GM18519 (cell line): Measurements from ENCODE around the gene COL25A1.
"Not testable (repeated sequence)": the region's sequence is repeated elsewhere in the genome, so short reads cannot be mapped to it uniquely, and the experiment has no call there.

Source experiments
- ATAC-seq: cut with Tn5 transposase; IDR thresholded peaks from one replicate; pipeline ENCODE4 v1.9.1; 2021; ENCODE audit warnings: mild to moderate bottlenecking, moderate library complexity; ENCODE audit not compliant: unreplicated experiment, low FRiP score

The COL25A1 gene

DNA sequence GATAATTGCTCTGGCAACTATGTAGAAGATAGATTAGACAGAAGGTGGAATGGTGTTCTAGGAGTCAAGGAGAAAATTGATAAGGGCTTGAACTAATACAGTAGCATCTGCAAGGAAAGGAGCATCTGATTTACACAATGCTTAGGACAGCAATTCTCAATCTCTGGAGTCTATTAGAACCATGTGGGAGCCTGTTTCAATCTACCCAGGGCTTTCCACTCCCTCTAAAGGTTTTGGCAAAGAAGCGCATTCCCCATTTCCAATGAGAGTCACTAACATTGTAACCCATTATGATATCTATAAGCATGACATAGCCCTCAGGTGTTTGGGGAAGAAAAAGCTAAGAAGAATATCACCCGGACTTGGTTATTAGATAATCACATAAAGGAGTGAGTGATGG is 168.2 kb downstream of the COL25A1 start:
- ATAC-seq = no peak

DNA sequence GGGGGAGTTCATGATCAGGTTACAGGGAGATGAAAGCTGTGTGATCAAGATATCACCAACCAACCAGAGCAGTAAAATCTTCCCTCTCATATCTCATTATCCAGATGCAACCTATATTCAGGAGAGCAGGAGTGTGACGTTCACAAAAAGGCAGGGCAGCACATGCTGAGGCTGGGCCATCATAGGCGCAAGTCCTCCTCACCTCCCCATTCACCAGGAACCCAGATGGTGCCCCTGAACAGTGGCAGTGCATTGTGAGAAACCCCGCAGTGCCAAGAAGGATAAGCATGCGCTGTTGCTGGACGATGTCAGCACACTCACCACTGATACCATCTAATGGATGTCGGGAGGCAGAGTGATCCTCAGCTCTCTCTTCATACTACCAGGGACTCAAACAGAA is 170.9 kb downstream of the COL25A1 start:
- no peak for ATAC-seq

DNA sequence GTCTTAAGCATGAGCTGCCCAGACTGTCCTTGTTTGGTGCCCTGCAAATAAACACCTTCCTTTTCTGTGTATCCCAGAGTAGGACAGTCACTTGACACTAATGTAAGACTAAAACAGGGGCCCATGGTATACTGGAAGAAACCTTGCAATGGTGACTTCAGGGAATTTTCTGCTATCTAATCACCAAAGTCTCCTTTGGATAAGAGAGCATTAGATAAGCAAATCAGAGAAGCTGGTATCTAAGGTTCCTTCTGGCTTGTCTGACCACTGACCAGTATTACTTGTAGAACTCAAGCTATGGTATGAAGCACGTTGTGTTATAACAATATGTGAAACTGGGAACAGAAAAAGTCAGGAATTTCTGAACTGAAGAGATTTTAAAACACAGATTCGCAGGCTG is 173.9 kb downstream of the COL25A1 start:
- ATAC-seq = no peak

DNA sequence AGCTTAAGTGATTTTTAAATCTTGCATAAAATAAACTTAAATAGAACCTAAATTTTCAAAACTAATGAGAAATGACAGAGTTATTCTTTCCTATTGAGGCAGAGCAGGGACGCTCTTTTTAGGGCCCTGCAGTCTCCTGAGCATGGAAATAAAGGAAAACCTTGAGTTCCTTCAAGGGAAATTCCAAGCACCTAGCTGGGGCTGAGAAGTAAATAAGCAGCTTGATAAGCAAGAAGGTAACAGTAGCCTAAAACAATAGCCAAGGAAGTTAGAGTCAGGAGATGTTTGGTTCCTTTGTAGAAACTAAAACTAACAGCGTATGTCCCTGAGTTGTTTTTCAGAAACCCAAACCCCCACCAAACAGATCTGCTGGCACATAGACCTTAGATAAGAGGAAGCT is 174.6 kb downstream of the COL25A1 start:
- ATAC-seq = no peak

DNA sequence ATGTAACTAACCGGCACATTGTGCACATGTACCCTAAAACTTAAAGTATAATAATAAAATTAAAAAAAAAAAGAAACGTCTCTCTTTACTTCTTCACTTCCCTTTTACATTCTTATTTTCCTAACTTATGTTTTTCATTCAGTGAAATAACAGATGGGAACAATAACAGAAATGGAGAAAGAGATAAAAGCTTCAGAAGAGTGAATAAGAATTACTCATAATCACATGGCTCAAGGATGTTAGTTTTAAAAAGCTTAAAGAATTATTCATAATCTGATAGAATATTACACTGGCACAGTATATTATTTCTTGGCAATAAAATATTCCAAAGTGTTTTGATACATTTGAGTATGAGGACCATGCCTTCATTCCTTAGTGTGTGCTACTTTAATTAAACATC is 175.6 kb downstream of the COL25A1 start:
- no peak for ATAC-seq

DNA sequence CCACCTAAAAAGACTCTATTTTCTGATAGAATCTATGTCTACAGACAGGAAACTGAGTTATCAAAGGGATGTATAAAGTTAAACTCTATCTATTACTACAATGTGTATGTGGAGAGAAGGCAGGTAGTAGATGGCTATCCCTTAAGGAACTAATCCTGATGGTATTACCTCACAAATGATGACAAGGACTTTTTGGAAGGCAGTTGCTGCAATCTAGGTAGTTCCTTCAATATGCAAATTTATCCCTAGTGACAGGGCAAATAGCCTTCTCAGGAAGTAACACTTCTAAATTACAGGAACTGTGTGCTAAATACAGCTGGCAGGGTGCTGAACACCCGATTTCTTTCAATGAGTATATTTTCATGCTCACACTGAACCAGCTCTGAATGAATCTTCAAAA is 177.4 kb downstream of the COL25A1 start:
- ATAC-seq = no peak

DNA sequence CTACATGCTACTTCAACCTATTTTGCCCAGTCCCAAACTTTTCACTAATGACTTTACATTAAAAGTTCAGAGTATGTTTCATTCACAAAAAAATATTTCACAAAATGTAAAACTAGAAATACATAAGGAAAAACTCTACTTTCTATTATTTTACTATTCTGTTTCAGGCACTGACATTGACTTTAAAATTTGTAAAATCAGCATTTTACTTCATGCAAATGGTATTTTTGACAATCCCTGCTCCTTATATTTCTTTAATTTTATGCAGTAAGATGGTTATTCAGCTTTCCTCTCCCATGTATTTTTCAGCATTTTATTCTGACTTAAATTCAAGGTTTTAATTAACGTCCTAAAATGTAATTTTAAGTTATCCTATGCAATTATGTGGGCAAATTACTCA is 178.5 kb downstream of the COL25A1 start:
- ATAC-seq = no peak

DNA sequence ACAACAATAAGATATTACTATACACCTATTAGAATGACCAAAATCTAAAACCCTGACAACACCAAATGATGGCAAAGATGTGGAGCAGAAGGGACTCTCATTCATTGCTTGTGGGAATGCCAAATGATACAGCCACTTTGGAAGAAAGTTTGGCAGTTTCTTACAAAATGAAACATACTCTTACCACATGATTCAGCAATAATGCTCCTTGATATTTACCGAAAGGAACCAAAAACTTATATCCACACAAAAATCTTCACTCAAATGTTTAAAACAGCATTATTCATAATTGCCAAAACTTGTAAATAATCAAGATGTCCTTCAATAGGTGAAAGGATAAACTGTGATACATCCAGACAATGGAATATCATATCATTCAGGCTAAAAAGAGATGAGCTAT is 180.9 kb downstream of the COL25A1 start:
- ATAC-seq = no peak

DNA sequence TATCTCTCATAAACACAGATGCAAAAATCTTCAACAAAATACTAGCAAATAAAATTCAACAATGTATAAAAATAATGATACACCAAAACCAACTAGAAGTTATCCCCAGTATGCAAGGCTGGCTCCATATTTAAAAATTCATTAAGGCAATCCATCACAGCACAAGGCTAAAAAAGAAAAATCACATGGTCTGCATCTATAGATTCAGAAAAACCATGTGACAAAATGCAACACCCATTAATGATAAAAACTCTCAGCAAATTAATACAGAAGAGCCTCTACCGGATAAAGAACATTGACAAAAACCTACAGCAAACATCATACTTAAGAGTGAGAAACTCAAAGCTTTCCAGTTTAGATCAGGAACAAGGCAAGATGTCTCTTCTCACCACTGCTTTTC is 182.6 kb downstream of the COL25A1 start:
- ATAC-seq = no peak

DNA sequence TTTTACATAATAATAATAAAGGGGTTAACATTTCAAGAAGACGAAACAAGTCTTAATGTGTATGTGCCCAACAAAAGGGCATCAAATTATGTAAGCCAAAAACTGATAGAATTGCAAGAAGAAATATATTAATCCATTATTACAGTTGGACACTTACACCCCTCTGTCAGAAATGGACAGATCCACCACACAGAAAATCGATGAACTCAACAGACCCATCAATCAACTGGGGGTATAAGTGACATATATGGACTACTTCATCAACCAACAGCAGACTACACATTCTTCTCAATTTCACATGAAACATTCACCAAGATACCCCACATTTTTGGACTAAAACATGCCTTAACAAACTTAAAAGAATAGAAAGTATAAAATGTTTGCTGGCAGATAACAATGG is 183.8 kb downstream of the COL25A1 start:
- ATAC-seq = no peak

DNA sequence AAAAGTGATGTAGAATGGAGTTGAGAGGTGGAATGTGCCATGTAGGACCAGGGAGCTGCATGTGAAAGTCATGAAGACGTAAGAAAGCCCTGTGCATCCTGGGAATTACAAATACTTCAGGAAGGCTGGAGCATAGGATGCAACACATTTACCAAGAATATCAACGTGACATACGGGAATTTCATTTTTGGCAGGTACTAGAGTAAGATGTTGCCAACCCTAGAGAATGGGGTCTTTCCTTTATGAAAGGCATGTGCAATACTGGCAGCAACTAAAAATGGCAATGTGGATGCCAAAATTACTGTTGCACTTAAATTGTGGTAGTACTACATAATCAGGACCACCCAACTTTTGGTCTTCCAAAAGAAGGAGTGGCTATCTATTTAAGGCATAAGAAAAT is 188.0 kb downstream of the COL25A1 start:
- ATAC-seq = no peak

DNA sequence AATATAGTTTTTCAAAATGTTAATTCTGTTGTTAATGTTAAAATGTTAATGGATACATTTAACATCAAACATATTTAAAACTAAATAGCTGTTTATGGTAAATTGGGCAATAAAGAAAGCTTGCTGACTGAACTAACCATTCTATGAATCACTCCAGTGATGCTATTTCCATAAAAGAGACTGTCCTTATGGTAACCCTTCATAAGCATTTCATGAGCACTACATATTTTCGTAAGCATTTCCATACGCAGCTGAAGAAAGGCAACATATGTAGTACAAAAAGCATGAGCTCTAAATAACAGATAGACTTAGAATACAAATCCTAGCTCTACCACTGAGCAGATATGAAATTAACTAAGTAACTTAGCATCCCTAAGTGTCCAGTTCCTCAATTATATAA is 188.9 kb downstream of the COL25A1 start:
- ATAC-seq = no peak

DNA sequence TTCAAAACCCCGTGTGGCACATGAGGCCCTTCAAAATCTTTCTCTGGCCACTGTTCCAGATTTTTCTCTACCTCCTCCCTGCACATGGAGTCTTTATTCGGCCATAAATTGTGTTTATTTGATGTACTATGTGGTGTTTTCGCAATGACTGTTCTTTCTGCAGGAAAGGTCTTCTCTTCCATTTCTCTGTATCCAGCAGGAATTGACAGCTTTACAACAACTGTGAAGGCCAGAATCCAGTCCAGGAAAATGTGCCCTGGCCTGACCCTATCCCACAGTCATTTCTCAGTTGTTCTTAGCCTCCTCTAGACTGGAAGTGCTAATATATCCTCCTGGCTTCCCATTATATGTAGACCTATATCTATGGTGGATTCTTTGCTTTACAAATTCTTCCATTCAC is 191.4 kb downstream of the COL25A1 start:
- no peak for ATAC-seq

DNA sequence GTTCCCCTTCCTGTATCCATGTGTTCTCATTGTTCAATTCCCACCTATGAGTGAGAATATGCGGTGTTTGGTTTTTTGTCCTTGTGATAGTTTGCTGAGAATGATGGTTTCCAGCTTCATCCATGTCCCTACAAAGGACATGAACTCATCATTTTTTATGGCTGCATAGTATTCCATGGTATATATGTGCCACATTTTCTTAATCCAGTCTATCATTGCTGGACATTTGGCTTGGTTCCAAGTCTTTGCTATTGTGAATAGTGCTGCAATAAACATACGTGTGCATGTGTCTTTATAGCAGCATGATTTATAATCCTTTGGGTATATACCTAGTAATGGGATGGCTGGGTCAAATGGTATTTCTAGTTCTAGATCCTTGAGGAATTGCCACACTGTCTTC is 194.2 kb downstream of the COL25A1 start:
- not testable (repeated sequence) for ATAC-seq

DNA sequence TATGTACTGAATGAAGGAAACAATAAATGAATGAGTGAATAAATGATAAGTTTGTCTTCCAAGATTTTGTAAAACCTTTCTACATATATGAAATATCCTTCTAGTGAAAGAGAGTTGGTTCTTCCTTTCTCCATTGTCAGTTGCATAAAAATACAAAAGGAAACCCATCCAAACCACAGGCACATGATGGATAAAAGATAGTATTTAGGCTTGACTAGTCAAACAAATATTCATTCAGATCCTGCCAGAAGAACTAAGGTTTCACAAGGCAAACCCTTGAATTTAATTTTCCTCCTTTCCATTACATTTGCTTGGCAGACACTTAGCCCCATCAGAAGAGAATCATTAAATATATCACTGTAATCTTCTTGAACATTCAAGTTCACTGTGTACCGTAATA is 208.4 kb downstream of the COL25A1 start:
- ATAC-seq = no peak

DNA sequence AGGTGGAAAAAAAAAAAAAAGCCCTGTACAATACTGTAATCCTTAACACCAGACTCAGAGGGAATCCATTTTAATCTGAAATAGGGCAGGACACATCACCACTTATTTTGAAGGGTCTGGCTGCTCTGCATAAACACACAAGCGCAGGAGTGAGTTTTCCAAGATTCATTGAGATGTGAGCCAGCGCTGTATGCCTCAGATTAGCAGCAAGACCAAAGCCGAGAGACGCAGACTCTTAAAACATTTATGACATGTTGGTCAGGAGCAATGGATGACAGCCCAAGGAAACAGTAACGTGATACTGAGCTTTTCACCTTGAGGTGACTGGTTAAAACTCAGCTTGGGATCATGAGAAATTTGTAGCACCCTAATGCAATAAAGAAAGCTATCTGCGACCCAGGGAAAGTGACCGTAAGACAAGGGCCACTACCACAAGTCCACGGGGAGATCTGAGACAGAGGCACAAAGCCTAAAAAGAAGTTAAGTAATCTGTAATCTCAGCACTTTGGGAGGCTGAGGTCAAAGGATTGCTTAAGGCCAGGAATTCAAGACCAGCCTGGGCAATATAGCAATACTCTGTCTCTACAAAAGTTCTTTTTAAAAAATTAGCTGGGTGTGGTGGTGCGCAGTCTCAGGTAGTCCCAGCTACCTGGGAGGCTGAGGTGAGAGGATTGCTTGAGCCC is 210.6 kb downstream of the COL25A1 start:
- no peak for ATAC-seq

DNA sequence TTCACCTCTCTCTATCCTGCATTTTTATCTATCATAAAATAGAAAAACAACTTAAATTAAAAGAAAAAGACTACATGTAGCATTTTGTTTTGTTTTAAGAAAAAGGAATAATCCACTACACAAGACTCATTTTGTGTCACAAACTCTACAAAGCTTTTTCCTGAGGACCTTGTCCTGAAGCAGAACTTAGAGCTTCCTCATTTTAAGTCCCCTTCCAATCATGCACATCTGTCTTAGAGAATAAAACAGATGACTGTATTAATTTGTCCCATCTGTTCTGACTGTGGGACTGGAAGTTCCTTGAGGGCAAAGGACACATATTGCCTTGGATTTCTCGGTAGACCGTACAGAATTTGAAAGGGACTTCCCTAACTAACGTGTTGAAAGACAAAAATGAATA is 218.5 kb downstream of the COL25A1 start:
- ATAC-seq = no peak

DNA sequence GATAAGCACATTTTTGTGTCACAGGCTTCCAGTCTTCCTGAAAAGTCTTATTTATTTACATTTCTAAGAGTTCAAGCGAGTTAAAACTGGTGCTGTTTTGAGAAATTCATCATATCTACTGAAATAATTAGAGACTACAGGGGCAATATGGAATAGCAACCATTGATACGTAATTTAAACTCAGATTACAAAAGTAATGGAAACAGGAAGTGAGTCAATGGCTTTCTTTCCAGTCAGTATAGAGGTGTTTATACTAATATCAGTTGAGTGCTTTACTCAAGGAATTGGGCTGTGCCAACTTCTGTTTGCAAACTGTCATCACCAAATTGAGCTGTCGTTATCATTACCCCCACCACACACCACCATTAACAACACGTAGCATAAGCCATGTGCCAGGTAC is 222.7 kb downstream of the COL25A1 start:
- no peak for ATAC-seq

DNA sequence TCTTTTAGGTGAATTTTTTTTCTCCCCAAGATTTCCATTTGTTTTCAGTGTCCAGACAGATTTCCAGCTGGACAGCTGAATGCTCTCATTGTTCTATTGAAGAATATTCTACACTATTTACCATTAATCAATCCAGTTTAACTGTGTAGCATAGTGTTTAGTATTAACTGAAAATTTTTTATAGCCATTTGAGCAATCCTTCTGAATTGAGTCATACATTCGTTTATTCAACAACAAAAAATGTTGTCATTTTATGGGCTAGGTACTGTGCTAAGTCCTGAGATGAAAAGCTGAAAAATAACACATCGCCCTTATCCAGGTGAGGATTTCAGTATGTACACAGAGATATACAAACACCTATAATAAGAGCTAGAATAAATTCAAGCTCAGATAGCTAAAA is 223.3 kb downstream of the COL25A1 start:
- ATAC-seq = no peak

DNA sequence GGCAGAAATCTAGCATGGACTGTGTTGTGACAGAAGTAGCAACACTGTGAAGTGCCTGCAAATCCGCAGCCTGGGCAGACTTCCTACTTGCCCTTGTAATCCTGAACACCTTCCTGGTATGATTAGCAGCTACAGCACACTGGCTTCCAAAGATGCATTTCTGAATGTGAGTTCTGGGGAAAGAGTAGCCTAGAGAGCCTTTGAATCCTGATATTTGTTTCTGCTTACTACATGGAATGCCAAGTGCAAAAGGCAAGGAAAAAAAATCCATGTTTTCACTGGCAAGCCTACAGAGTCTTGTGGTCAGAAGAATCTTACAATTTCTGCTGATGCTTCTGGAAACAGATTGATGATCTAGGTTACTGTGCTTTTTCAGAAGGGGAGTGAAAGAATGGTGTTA is 223.7 kb downstream of the COL25A1 start:
- no peak for ATAC-seq

DNA sequence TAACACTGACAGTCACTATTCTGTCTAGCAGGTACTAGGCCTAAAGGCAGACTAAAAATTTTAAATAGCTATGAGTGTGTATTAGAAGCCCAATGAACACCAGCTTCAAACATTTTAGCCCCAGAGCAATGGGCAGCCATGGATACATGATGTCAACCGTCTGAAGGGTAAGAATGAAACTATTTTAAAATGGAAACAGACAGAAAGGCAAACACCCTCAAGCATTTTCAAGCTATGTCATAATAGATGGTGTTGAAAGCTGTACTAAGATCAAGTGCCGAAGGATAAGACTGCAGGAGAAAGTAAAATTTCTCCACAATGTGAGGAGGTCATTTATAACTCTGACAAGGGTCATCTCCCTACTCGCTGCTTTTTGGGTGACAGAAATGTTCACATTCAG is 225.0 kb downstream of the COL25A1 start:
- no peak for ATAC-seq

DNA sequence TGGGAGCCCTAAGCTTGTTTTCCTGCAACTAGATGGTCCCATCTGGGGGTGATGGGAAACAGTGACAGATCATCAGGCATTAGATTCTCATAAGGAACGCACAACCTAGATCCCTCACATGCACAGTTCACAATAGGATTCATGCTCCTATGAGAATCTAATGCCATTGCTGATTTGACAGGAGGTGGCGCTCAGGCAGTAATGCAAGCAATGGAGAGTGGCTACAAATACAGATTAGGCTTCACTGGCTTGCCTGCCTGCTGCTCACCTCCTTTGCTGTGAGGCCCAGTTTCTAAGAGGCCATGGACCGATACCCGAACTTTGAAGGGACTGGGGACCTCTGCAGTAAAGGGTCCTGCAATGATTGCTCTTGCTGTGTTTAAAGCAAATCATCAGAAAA is 225.7 kb downstream of the COL25A1 start:
- not testable (repeated sequence) for ATAC-seq

DNA sequence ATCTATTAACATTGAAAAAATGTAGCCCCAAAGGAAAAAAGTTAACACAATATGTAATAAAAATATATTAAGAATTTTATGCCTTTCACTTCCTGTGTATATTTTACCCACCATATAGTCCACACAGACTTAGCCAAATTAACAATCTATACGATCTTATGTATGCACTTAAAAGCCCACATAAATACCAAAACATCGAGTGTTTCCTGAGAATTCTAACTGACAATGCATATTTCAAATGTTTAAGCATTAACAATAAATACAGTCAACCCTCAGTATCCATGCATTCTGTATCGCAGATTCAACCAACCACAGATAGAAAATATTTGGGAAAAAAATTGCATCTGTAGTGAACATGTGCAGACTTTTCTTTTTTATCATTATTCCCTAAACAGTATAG is 226.8 kb downstream of the COL25A1 start:
- no peak for ATAC-seq
